ENCODE data around the gene WNT11. TPM values are rescaled to one million over a fixed set of nuclear protein-coding genes. Genes with fewer than 3 reads are reported as not detected.

WNT11 gene
- total RNA-seq, 5 donors from 2014 or later (not counting 1 experiment from before 2014, with no cell fraction given) = 0.47 to 1.3 (median 0.89) TPM; not detected in 1

GRCh38 chr11:76196849-76197248 lies 9.5 kb downstream of the WNT11 start:
- DNase-seq (no peak), ATAC-seq (replicated peaks in 1 of 4) (no peak)
- Mint-ChIP-seq H3K9me3 (no peaks in the 10 kb centered on the region), H3K36me3 (no peaks in the 10 kb centered on the region), H3K4me1 (no peaks in the 10 kb centered on the region), H3K27ac (no peak overlapping the region), H3K27me3 (peaks cover 2 to 3% of the 10 kb centered on the region in 2 donors), H3K4me3 (no peak overlapping the region)
- no peaks in the 10 kb centered on the region for H3K9me3 ChIP-seq
- ChIA-PET POLR2A (no interaction called here), CTCF (no interaction called here)
- no peaks in the 10 kb centered on the region for H3K36me3 ChIP-seq (ENCODE audit: control insufficient read depth in 2 of 2, extremely low read depth in 1 of 2, insufficient read depth in 1 of 2, low read length in 1 of 2)
- 100% methylated on average over 1 of the region's 3 CpGs for WGBS (ENCODE audit: insufficient coverage)
- no peak overlapping the region for H3K27ac ChIP-seq (ENCODE audit: low read length)
- no peaks in the 10 kb centered on the region for H3K4me1 ChIP-seq (ENCODE audit: control insufficient read depth in 1 of 2, extremely low read depth in 1 of 2, insufficient read depth in 2 of 2, low read length in 2 of 2)
- no peak overlapping the region for H3K4me3 ChIP-seq (ENCODE audit: control insufficient read depth in 1 of 2, extremely low read depth in 1 of 2, low read length in 1 of 2)
- H3K27me3 ChIP-seq (replicated peaks in 1 of 2; ENCODE audit: control insufficient read depth in 2 of 2, extremely low read depth in 1 of 2, insufficient read depth in 2 of 2, low read length in 1 of 2) = peaks cover 0 to 15% of the 10 kb centered on the region in 2 experiments

DNA sequence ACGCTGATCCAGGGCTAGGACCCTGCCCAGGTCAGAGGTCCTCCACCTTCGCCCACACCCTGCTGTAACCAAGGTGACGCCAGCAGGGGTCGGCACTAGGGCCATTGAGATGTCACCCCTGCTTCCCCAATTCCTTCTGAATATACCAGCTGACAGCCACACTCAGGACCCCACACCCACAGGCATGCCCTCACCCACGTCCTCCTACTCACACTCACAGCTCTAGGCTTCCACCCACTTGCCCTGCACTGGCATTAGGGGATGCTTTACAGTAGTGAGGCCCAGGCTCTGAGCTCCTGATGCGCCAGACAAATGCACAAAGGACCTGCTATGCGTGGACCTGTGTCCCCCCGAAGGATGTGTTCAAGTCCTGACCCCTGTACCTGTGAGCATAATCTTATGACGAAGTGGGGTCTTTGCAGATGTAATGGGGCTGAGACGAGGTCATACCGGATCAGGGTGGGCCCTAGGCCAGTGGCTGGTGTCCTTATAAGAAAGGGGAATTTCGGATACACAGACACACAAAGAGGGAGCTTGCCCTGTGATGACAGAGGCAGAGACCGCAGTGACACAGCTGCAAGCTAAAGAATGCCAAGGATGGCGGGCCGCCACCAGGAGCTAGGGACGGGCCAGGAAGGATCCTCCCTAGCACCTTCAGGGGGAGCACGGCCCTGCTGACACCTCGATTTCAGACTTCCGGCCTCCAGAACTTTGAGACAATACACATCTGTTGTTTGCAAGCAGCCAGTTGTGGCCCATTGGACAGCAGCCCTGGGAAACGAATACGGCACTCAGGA lies 11.2 kb downstream of the WNT11 start:
- no peaks in the 10 kb centered on the region for H3K9me3 Mint-ChIP-seq
- no peaks in the 10 kb centered on the region for H3K36me3 ChIP-seq (ENCODE audit: control insufficient read depth in 2 of 2, extremely low read depth in 1 of 2, insufficient read depth in 1 of 2, low read length in 1 of 2)
- no peaks in the 10 kb centered on the region for H3K4me1 ChIP-seq (ENCODE audit: control insufficient read depth in 1 of 2, extremely low read depth in 1 of 2, insufficient read depth in 2 of 2, low read length in 2 of 2)
- POLR2A ChIA-PET = interaction anchor here in 1 of 2 donors (0.6 kb wide), 1 partner anchor 1585 kb away, joined by 3 read pairs; no protein-coding TSS in a partner anchor
- DNase-seq = no peak
- H3K4me3 ChIP-seq (ENCODE audit: control insufficient read depth in 1 of 2, extremely low read depth in 1 of 2, low read length in 1 of 2) = no peak overlapping the region
- peaks cover 0 to 9% of the 10 kb centered on the region in 2 experiments for H3K27me3 ChIP-seq (replicated peaks in 1 of 2; ENCODE audit: control insufficient read depth in 2 of 2, extremely low read depth in 1 of 2, insufficient read depth in 2 of 2, low read length in 1 of 2)
- H3K4me3 Mint-ChIP-seq = no peak overlapping the region
- ATAC-seq (replicated peaks in 1 of 4) = no peak
- no peaks in the 10 kb centered on the region for H3K9me3 ChIP-seq
- no peak overlapping the region for H3K27ac ChIP-seq (ENCODE audit: low read length)
- H3K27me3 Mint-ChIP-seq = peaks cover 0 to 2% of the 10 kb centered on the region in 2 donors
- 78% methylated on average over 19 of the region's 21 CpGs for WGBS (ENCODE audit: insufficient coverage)
- CTCF ChIA-PET = no interaction called here
- no peak overlapping the region for H3K27ac Mint-ChIP-seq
- H3K36me3 Mint-ChIP-seq = no peaks in the 10 kb centered on the region
- no peaks in the 10 kb centered on the region for H3K4me1 Mint-ChIP-seq

DNA sequence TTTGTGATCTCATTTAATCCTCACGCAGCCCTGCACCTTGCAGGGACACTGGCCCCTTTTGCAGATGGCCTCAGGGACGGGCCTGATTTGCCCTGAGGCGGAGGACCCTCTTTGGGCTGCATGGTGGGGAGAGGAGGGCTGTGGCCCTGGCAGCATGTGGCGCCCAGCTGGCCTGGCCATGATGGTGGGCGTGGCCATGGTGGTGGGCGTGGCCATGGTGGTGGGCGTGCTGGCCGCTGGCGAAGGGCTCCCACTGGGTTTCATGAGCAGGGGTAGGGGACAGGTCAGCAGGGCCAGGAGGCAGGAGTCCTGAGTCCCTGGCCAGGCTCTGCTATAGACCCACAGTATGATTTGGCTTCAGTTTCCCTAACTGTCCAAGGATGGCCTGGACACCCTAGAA lies 13.1 kb downstream of the WNT11 start:
- Histone ChIP-seq H3K4me3 (ENCODE audit: control insufficient read depth in 1 of 2, extremely low read depth in 1 of 2, low read length in 1 of 2) (no peak overlapping the region), H3K36me3 (ENCODE audit: control insufficient read depth in 2 of 2, extremely low read depth in 1 of 2, insufficient read depth in 1 of 2, low read length in 1 of 2) (no peaks in the 10 kb centered on the region), H3K9me3 (no peaks in the 10 kb centered on the region), H3K27me3 (replicated peaks in 1 of 2; ENCODE audit: control insufficient read depth in 2 of 2, extremely low read depth in 1 of 2, insufficient read depth in 2 of 2, low read length in 1 of 2) (peaks cover 0 to 9% of the 10 kb centered on the region in 2 experiments), H3K27ac (ENCODE audit: low read length) (no peak overlapping the region), H3K4me1 (ENCODE audit: control insufficient read depth in 1 of 2, extremely low read depth in 1 of 2, insufficient read depth in 2 of 2, low read length in 2 of 2) (no peaks in the 10 kb centered on the region)
- POLR2A ChIA-PET = no interaction called here
- 78% methylated on average over 7 of the region's 9 CpGs for WGBS (ENCODE audit: insufficient coverage)
- Mint-ChIP-seq H3K9me3 (no peaks in the 10 kb centered on the region), H3K4me1 (no peaks in the 10 kb centered on the region), H3K27me3 (peaks cover 0 to 2% of the 10 kb centered on the region in 2 donors), H3K36me3 (no peaks in the 10 kb centered on the region), H3K4me3 (no peak overlapping the region), H3K27ac (no peak overlapping the region)
- DNase-seq = no peak
- no peak for ATAC-seq (replicated peaks in 1 of 4)
- CTCF ChIA-PET = no interaction called here

DNA sequence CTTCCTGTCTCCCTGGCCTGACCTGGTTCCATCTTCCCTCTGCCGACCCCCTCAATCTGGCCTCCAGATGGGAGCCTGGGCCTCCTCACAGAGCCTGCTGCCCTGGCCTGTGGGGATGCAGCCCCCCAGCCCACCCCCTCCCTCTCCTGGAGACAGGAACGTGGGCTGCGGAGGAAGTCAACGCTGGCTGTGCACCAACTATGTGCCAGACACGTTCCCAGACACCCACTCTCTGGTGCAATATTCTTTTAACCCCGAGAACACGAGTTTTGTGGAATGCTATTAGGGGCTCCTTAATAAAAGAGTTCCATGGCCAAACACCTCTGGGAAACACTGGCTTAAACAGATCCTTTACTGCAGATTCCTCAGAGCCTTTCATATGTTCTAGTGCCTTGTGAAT lies 15.9 kb downstream of the WNT11 start:
- no peak overlapping the region for H3K4me3 Mint-ChIP-seq
- H3K36me3 ChIP-seq (ENCODE audit: control insufficient read depth in 2 of 2, extremely low read depth in 1 of 2, insufficient read depth in 1 of 2, low read length in 1 of 2) = no peaks in the 10 kb centered on the region
- DNase-seq (no peak), ATAC-seq (replicated peaks in 1 of 4) (no peak)
- 93% methylated on average over 2 of the region's 7 CpGs for WGBS (ENCODE audit: insufficient coverage)
- no peaks in the 10 kb centered on the region for H3K9me3 Mint-ChIP-seq
- H3K27me3 ChIP-seq (replicated peaks in 1 of 2; ENCODE audit: control insufficient read depth in 2 of 2, extremely low read depth in 1 of 2, insufficient read depth in 2 of 2, low read length in 1 of 2) = peaks cover 0 to 12% of the 10 kb centered on the region in 2 experiments
- no peak overlapping the region for H3K4me3 ChIP-seq (ENCODE audit: control insufficient read depth in 1 of 2, extremely low read depth in 1 of 2, low read length in 1 of 2)
- H3K4me1 Mint-ChIP-seq = no peaks in the 10 kb centered on the region
- no peak overlapping the region for H3K27ac Mint-ChIP-seq
- no peaks in the 10 kb centered on the region for H3K4me1 ChIP-seq (ENCODE audit: control insufficient read depth in 1 of 2, extremely low read depth in 1 of 2, insufficient read depth in 2 of 2, low read length in 2 of 2)
- H3K9me3 ChIP-seq = no peaks in the 10 kb centered on the region
- no peak overlapping the region for H3K27ac ChIP-seq (ENCODE audit: low read length)
- no peaks in the 10 kb centered on the region for H3K36me3 Mint-ChIP-seq
- ChIA-PET CTCF (no interaction called here), POLR2A (no interaction called here)
- H3K27me3 Mint-ChIP-seq = peaks cover 0 to 2% of the 10 kb centered on the region in 2 donors

- H3K4me1 Mint-ChIP-seq = no peaks in the 10 kb centered on the region
- H3K9me3 ChIP-seq = no peaks in the 10 kb centered on the region
- H3K27me3 ChIP-seq (replicated peaks in 1 of 2; ENCODE audit: control insufficient read depth in 2 of 2, extremely low read depth in 1 of 2, insufficient read depth in 2 of 2, low read length in 1 of 2) = peaks cover 0 to 10% of the 10 kb centered on the region in 2 experiments
- H3K4me1 ChIP-seq (ENCODE audit: control insufficient read depth in 1 of 2, extremely low read depth in 1 of 2, insufficient read depth in 2 of 2, low read length in 2 of 2) = no peaks in the 10 kb centered on the region
- ATAC-seq (replicated peaks in 1 of 4) (no peak), DNase-seq (no peak)
- no peaks in the 10 kb centered on the region for H3K9me3 Mint-ChIP-seq
- WGBS (ENCODE audit: insufficient coverage) = 71% methylated on average over 3 of the region's 6 CpGs
- CTCF ChIA-PET = no interaction called here
- H3K4me3 Mint-ChIP-seq = no peak overlapping the region
- no peaks in the 10 kb centered on the region for H3K36me3 Mint-ChIP-seq
- H3K27me3 Mint-ChIP-seq = peaks cover 0 to 2% of the 10 kb centered on the region in 2 donors
- no peak overlapping the region for H3K27ac ChIP-seq (ENCODE audit: low read length)
- POLR2A ChIA-PET = no interaction called here
- no peaks in the 10 kb centered on the region for H3K36me3 ChIP-seq (ENCODE audit: control insufficient read depth in 2 of 2, extremely low read depth in 1 of 2, insufficient read depth in 1 of 2, low read length in 1 of 2)
- no peak overlapping the region for H3K27ac Mint-ChIP-seq
- no peak overlapping the region for H3K4me3 ChIP-seq (ENCODE audit: control insufficient read depth in 1 of 2, extremely low read depth in 1 of 2, low read length in 1 of 2)
These were observed 16.6 kb downstream of the WNT11 start for GRCh38 chr11:76189682-76190081.

GRCh38 chr11:76188873-76189272 lies 17.4 kb downstream of the WNT11 start:
- Mint-ChIP-seq H3K27ac (no peak overlapping the region), H3K4me1 (no peaks in the 10 kb centered on the region), H3K9me3 (no peaks in the 10 kb centered on the region), H3K4me3 (no peak overlapping the region), H3K36me3 (no peaks in the 10 kb centered on the region), H3K27me3 (peaks cover 0 to 2% of the 10 kb centered on the region in 2 donors)
- ATAC-seq (replicated peaks in 1 of 4) (no peak), DNase-seq (no peak)
- Histone ChIP-seq H3K36me3 (ENCODE audit: control insufficient read depth in 2 of 2, extremely low read depth in 1 of 2, insufficient read depth in 1 of 2, low read length in 1 of 2) (no peaks in the 10 kb centered on the region), H3K4me3 (ENCODE audit: control insufficient read depth in 1 of 2, extremely low read depth in 1 of 2, low read length in 1 of 2) (no peak overlapping the region), H3K4me1 (ENCODE audit: control insufficient read depth in 1 of 2, extremely low read depth in 1 of 2, insufficient read depth in 2 of 2, low read length in 2 of 2) (no peaks in the 10 kb centered on the region), H3K27ac (ENCODE audit: low read length) (no peak overlapping the region), H3K27me3 (replicated peaks in 1 of 2; ENCODE audit: control insufficient read depth in 2 of 2, extremely low read depth in 1 of 2, insufficient read depth in 2 of 2, low read length in 1 of 2) (peaks cover 0 to 10% of the 10 kb centered on the region in 2 experiments), H3K9me3 (no peaks in the 10 kb centered on the region)
- ChIA-PET POLR2A (no interaction called here), CTCF (no interaction called here)
- WGBS (ENCODE audit: insufficient coverage) = 100% methylated on average over 3 of the region's 4 CpGs

Measured in T-cell (primary cell).